Spleen (tissue), 11 donors: ENCODE results near the gene NCBP3. TPM values are rescaled to one million over a fixed set of nuclear protein-coding genes. Genes with fewer than 3 reads are reported as not detected.
"Not testable (repeated sequence)": the region's sequence is repeated elsewhere in the genome, so short reads cannot be mapped to it uniquely, and the experiment has no call there.

Experiments used
- DNase-seq: peaks from one replicate; pipeline ENCODE4 v3.0.0-alpha.2; 2020
- H3K27ac ChIP-seq, 8 donors: fragments of 200-600 bp; sonication (generic) in 7 of 8; 1 replicate in 4 of 8; 2 replicates in 4 of 8; pipeline versions ENCODE4 v1.5.0 to v1.8.0; 2016 to 2021; ENCODE audit warnings: inconsistent platforms in 4 of 8, mild to moderate bottlenecking in 4 of 8, moderate library complexity in 1 of 8
- H3K27me3 ChIP-seq, 7 donors: fragments of 200-600 bp; sonication (generic) in 6 of 7; replicated peaks in 1 of 7; 1 replicate in 4 of 7; 2 replicates in 3 of 7; pipeline versions ENCODE4 v1.5.0 to v1.8.0; 2016 to 2021; ENCODE audit warnings: inconsistent platforms in 3 of 7, mild to moderate bottlenecking in 1 of 7
- H3K36me3 ChIP-seq, 6 donors: fragments of 200-600 bp; sonication (generic) in 5 of 6; 1 replicate in 4 of 6; 2 replicates in 2 of 6; pipeline versions ENCODE4 v1.5.0 to v1.8.0; 2016 to 2021; ENCODE audit warnings: inconsistent platforms in 2 of 6
- H3K4me1 ChIP-seq, 6 donors: fragments of 200-600 bp; sonication (generic) in 5 of 6; 1 replicate in 3 of 6; 2 replicates in 3 of 6; pipeline versions ENCODE4 v1.5.0 to v1.8.0; 2016 to 2021; ENCODE audit warnings: inconsistent platforms in 3 of 6
- H3K4me3 ChIP-seq, 8 donors: fragments of 200-600 bp; sonication (generic) in 7 of 8; 1 replicate in 4 of 8; 2 replicates in 4 of 8; pipeline versions ENCODE4 v1.5.0 to v1.8.0; 2016 to 2021; ENCODE audit warnings: inconsistent platforms in 4 of 8, mild to moderate bottlenecking in 4 of 8, moderate library complexity in 2 of 8
- H3K9me3 ChIP-seq, 8 donors: fragments of 200-600 bp; sonication (generic) in 7 of 8; 1 replicate in 4 of 8; 2 replicates in 4 of 8; pipeline versions ENCODE4 v1.5.0 to v1.8.0; 2016 to 2021; ENCODE audit warnings: inconsistent platforms in 4 of 8
- CTCF ChIP-seq, 11 experiments: fragments of 200-600 bp in 7 of 11; fragments of 450-650 bp in 4 of 11; sonication (generic) in 4 of 11; IDR thresholded peaks in 8 of 11; conservative IDR thresholded peaks in 3 of 11; 1 replicate in 7 of 11; 2 replicates in 4 of 11; pipeline versions ENCODE4 v1.4.0 to v1.8.0; 2016 to 2021; ENCODE audit warnings: antibody characterized with exemption in 11 of 11, inconsistent platforms in 4 of 11, mild to moderate bottlenecking in 1 of 11
- POLR2A ChIP-seq, 3 donors: fragments of 450-650 bp; IDR thresholded peaks; one replicate each; pipeline ENCODE4 v1.5.1; 2017; ENCODE audit warnings: antibody characterized with exemption in 3 of 3, mild to moderate bottlenecking in 1 of 3
- POLR2AphosphoS5 ChIP-seq, 3 donors: sonication (generic); formaldehyde crosslinking; IDR thresholded peaks; one replicate each; pipeline ENCODE4 v1.5.1; 2017; ENCODE audit warnings: antibody characterized with exemption in 3 of 3
- WGBS, 5 donors: extraction: QIAGEN DNeasy Blood & Tissue Kit in 3 of 5; methylation state at CpG; one replicate each; pipeline versions ENCODE4 v1.1.5 to v1.1.7; 2013 to 2018; 5-methylcytosine and 5-hydroxymethylcytosine counted together
- intact Hi-C: fragments of 100-400 bp; cut with DNase I; formaldehyde crosslinking; loops from one replicate; pipeline ENCODE4 v1.15.0; 2023; ENCODE audit warnings: low total_unique reads
- polyA plus RNA-seq, 3 donors: library from polyadenylated mRNA; stranded (reverse); fragments of 200-250 nt; gene quantifications; one replicate each; pipeline ENCODE4 v1.2.1, GENCODE V29; 2013
- total RNA-seq, 7 donors: library from RNA; depleted of rRNA in 3 of 7; stranded (reverse); fragments of >200 nt in 3 of 7; fragmentation: NEBNext Ultra II Directional in 4 of 7; extraction: Animal tissue kit (Norgen Biotek cat#: 25700) in 4 of 7; gene quantifications; one replicate each; pipeline versions ENCODE4 v1.1.0 to v1.2.1, GENCODE V29; 2016 to 2021
- donor health status: healthy with polysubstance abuse.
- donor health status: DM: no; HTN: no; CAD: no; lungs with moderate emphysema.
- donor health status: DM: no; HTN: no; CAD: no.
- donor health status: Bipolar disorder and iron deficiency.
- donor health status: healthy.
- donor health status: DM: no; HTN: no; CAD: no.
- donor health status: DM: yes; HTN: yes; CAD: no.

NCBP3 gene
- total and polyA plus RNA-seq, 10 donors: 13.0 to 43.9 (median 32.6) TPM

- H3K36me3 ChIP-seq: peaks cover 0 to 13% (median 0%) of the 10 kb centered on the region in 6 donors
- intact Hi-C loops: no loop called here
- H3K27ac ChIP-seq: no peak overlapping the region
- no peaks in the 10 kb centered on the region for H3K27me3 ChIP-seq
- H3K9me3 ChIP-seq: no peaks in the 10 kb centered on the region
- TF ChIP-seq POLR2AphosphoS5 (IDR thresholded peaks at IDR 0.05): no peak
- TF ChIP-seq POLR2A (IDR thresholded peaks at IDR 0.05): no peak
- TF ChIP-seq CTCF (IDR thresholded peaks at IDR 0.05 in 8 of 11, conservative IDR thresholded peaks at IDR 0.05 in 3 of 11): no peak
- 47 to 70% (median 63%) methylated on average over 7 to 9 of the region's 9 CpGs for WGBS, 5 donors
- H3K4me1 ChIP-seq: peaks cover 10 to 29% (median 22%) of the 10 kb centered on the region in 6 donors
- peak; percentile 39 for DNase-seq
- H3K4me3 ChIP-seq: no peak overlapping the region
Observed at GRCh38 chr17:3848229-3848835, 2.3 kb upstream of the NCBP3 start.

- Histone ChIP-seq H3K4me1 (peaks cover 10 to 40% (median 24%) of the 10 kb centered on the region in 6 donors), H3K27me3 (no peaks in the 10 kb centered on the region), H3K9me3 (no peaks in the 10 kb centered on the region), H3K27ac (no peak overlapping the region), H3K4me3 (no peak overlapping the region), H3K36me3 (peaks cover 0 to 24% (median 7%) of the 10 kb centered on the region in 6 donors)
- TF ChIP-seq CTCF (IDR thresholded peaks at IDR 0.05 in 8 of 11, conservative IDR thresholded peaks at IDR 0.05 in 3 of 11): no peak
- no peak for TF ChIP-seq POLR2AphosphoS5 (IDR thresholded peaks at IDR 0.05)
- no peak for TF ChIP-seq POLR2A (IDR thresholded peaks at IDR 0.05)
- peak; percentile 73 for DNase-seq
- WGBS, 5 donors: 93 to 97% (median 95%) methylated on average over 9 of the region's 9 CpGs
- intact Hi-C loops: no loop called here
Observed at GRCh38 chr17:3847165-3847670, 1.2 kb upstream of the NCBP3 start.

GRCh38 chr17:3846437-3847164 lies 555 bp upstream of the NCBP3 start:
- 48 to 73% (median 49%) methylated on average over 11 to 17 of the region's 17 CpGs for WGBS, 5 donors
- no peaks in the 10 kb centered on the region for H3K9me3 ChIP-seq
- DNase-seq: peak; percentile 71
- H3K27ac ChIP-seq: peak overlapping the region in 4 of 8 donors; percentile 74 to 95 (median 86)
- TF ChIP-seq POLR2A (IDR thresholded peaks at IDR 0.05) (no peak), CTCF (IDR thresholded peaks at IDR 0.05 in 8 of 11, conservative IDR thresholded peaks at IDR 0.05 in 3 of 11) (peak in 2 of 11 experiments; percentile 8 to 40), POLR2AphosphoS5 (IDR thresholded peaks at IDR 0.05) (no peak)
- intact Hi-C loops: no loop called here
- H3K36me3 ChIP-seq: peaks cover 0 to 30% (median 12%) of the 10 kb centered on the region in 6 donors
- no peaks in the 10 kb centered on the region for H3K27me3 ChIP-seq
- peak overlapping the region in 6 of 8 donors; percentile 77 to 93 (median 92) for H3K4me3 ChIP-seq
- peaks cover 10 to 47% (median 27%) of the 10 kb centered on the region in 6 donors for H3K4me1 ChIP-seq

GRCh38 chr17:3845291-3845620 lies 790 bp downstream of the NCBP3 start:
- no peak for DNase-seq
- Histone ChIP-seq H3K27me3 (no peaks in the 10 kb centered on the region), H3K36me3 (peaks cover 0 to 43% (median 21%) of the 10 kb centered on the region in 6 donors), H3K4me3 (peak overlapping the region; percentile 77 to 93 (median 90)), H3K9me3 (no peaks in the 10 kb centered on the region), H3K4me1 (peaks cover 10 to 60% (median 30%) of the 10 kb centered on the region in 6 donors), H3K27ac (peak overlapping the region; percentile 74 to 95 (median 89))
- TF ChIP-seq POLR2AphosphoS5 (IDR thresholded peaks at IDR 0.05) (no peak), CTCF (IDR thresholded peaks at IDR 0.05 in 8 of 11, conservative IDR thresholded peaks at IDR 0.05 in 3 of 11) (no peak), POLR2A (IDR thresholded peaks at IDR 0.05) (no peak)
- WGBS, 5 donors: 0 to 1% (median 0%) methylated on average over 8 of the region's 8 CpGs
- intact Hi-C loops: no loop called here

- 93 to 95% (median 94%) methylated on average over 19 of the region's 19 CpGs for WGBS, 5 donors
- intact Hi-C loops, H3K9me3 ChIP-seq, H3K27me3 ChIP-seq: not testable (repeated sequence)
- Histone ChIP-seq H3K4me3 (peak overlapping the region in 3 of 8 donors; percentile 89 to 93 (median 92)), H3K4me1 (peaks cover 10 to 67% (median 30%) of the 10 kb centered on the region in 6 donors), H3K27ac (peak overlapping the region in 1 of 8 donors; percentile 95), H3K36me3 (peaks cover 0 to 50% (median 27%) of the 10 kb centered on the region in 6 donors)
- peak; percentile 61 for DNase-seq
Observed at GRCh38 chr17:3844556-3844955, 1.5 kb downstream of the NCBP3 start.
